AG10803 (cell line): ENCODE measurements around the gene NT5DC3.

Experiments
- DNase-seq: peaks from one replicate; pipeline ENCODE4 v3.0.0; 2010; ENCODE audit warnings: low read depth
- H3K4me3 ChIP-seq: 2 replicates; pipeline ENCODE4 v1.5.1; 2011; ENCODE audit warnings: mild to moderate bottlenecking, low read length, control low read depth
- CTCF ChIP-seq: conservative IDR thresholded peaks from 2 replicates; pipeline ENCODE4 v1.5.1; 2011; ENCODE audit warnings: mild to moderate bottlenecking, low read length, control low read depth, inconsistent platforms

The NT5DC3 gene

GRCh38 chr12:103778781-103779180 lies 62.3 kb downstream of the NT5DC3 start:
- H3K4me3 ChIP-seq, result no peak overlapping the region
- no peak for TF ChIP-seq CTCF

GRCh38 chr12:103774977-103775560 lies 66.0 kb downstream of the NT5DC3 start:
- DNase-seq, result no peak
- no peak overlapping the region for H3K4me3 ChIP-seq

More at GRCh38 chr12:103778781-103779180, 62.3 kb downstream of the NT5DC3 start:
- DNase-seq, result no peak

GRCh38 chr12:103773109-103773910 lies 67.7 kb downstream of the NT5DC3 start:
- H3K4me3 ChIP-seq, result no peak overlapping the region
- DNase-seq, result no peak
- TF ChIP-seq CTCF, result no peak

More at GRCh38 chr12:103774977-103775560, 66.0 kb downstream of the NT5DC3 start:
- TF ChIP-seq CTCF, result no peak

- no peak for DNase-seq
- no peak for TF ChIP-seq CTCF
- H3K4me3 ChIP-seq, result no peak overlapping the region
These were observed 68.5 kb downstream of the NT5DC3 start for GRCh38 chr12:103772367-103773108.

- DNase-seq, result peak; percentile 51
- H3K4me3 ChIP-seq, result no peak overlapping the region
- peak; percentile 78 for TF ChIP-seq CTCF
These were observed 69.6 kb downstream of the NT5DC3 start for GRCh38 chr12:103771466-103771865.

GRCh38 chr12:103769240-103769945 lies 71.6 kb downstream of the NT5DC3 start:
- no peak for TF ChIP-seq CTCF
- no peak for DNase-seq
- no peak overlapping the region for H3K4me3 ChIP-seq
